ENCODE data around the gene ZNF264. TPM values are rescaled to one million over a fixed set of nuclear protein-coding genes. Genes with fewer than 3 reads are reported as not detected.

ZNF264 gene
- total RNA-seq, 2 experiments from 2014 or later, result 20.7 to 22.4 TPM

- Mint-ChIP-seq H3K27ac (no peak overlapping the region), H3K4me3 (no peak overlapping the region), H3K9me3 (no peaks in the 10 kb centered on the region), H3K36me3 (ENCODE audit: low read depth) (no peaks in the 10 kb centered on the region), H3K4me1 (ENCODE audit: low read depth) (no peaks in the 10 kb centered on the region), H3K27me3 (no peaks in the 10 kb centered on the region)
- ChIA-PET POLR2A (no interaction called here), CTCF (no interaction called here)
- DNase-seq (no peak), ATAC-seq (no peak)
- TF ChIP-seq CTCF (IDR thresholded peaks at IDR 0.05), result no peak
- intact Hi-C loops (cut with micrococcal nuclease), result no loop called here
These were observed 40.4 kb downstream of the ZNF264 start for GRCh38 chr19:57231686-57232085.

GRCh38 chr19:57233207-57233606 is 41.9 kb downstream of the ZNF264 start:
- H3K4me3 Mint-ChIP-seq, result no peak overlapping the region
- TF ChIP-seq CTCF (IDR thresholded peaks at IDR 0.05), result no peak
- H3K27me3 Mint-ChIP-seq, result no peaks in the 10 kb centered on the region
- H3K4me1 Mint-ChIP-seq (ENCODE audit: low read depth), result no peaks in the 10 kb centered on the region
- POLR2A ChIA-PET, result no interaction called here
- H3K9me3 Mint-ChIP-seq, result no peaks in the 10 kb centered on the region
- intact Hi-C loops (cut with micrococcal nuclease), result no loop called here
- no peaks in the 10 kb centered on the region for H3K36me3 Mint-ChIP-seq (ENCODE audit: low read depth)
- ATAC-seq (no peak), DNase-seq (no peak)
- H3K27ac Mint-ChIP-seq, result no peak overlapping the region
- CTCF ChIA-PET, result no interaction called here

DNA sequence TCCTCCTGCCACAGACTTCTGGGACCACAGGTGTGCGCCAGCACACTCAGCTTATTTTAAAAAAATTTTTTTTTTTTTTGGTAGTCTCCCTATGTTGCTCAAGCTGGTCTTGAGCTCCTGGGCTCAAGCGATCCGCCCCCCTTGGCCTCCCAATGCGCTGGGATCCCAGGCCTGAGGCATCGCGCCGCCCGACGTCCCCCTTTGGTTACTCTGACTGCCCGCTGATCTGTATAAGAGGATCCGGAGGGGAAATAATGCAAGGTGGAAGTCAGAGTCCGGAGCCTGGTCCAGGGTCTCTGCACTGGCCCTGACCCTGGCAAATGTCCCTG is 48.6 kb downstream of the ZNF264 start:
- Mint-ChIP-seq H3K9me3 (no peaks in the 10 kb centered on the region), H3K4me3 (peak overlapping the region; percentile 82), H3K36me3 (ENCODE audit: low read depth) (peaks cover 14% of the 10 kb centered on the region), H3K4me1 (ENCODE audit: low read depth) (peaks cover 36% of the 10 kb centered on the region), H3K27me3 (no peaks in the 10 kb centered on the region), H3K27ac (peak overlapping the region; percentile 90)
- intact Hi-C loops (cut with micrococcal nuclease), result loop anchor here (1.0 kb wide), 1 partner anchor 40 kb away; the partner anchor contains the start of gene ZNF460
- no peak for TF ChIP-seq CTCF (IDR thresholded peaks at IDR 0.05)
- CTCF ChIA-PET, result no interaction called here
- no peak for DNase-seq
- no peak for ATAC-seq
- POLR2A ChIA-PET, result interaction anchor here (1.0 to 1.7 kb wide), 2 partner anchors 10 to 39 kb away, joined by 3 to 4 read pairs; no protein-coding TSS in a partner anchor

DNA sequence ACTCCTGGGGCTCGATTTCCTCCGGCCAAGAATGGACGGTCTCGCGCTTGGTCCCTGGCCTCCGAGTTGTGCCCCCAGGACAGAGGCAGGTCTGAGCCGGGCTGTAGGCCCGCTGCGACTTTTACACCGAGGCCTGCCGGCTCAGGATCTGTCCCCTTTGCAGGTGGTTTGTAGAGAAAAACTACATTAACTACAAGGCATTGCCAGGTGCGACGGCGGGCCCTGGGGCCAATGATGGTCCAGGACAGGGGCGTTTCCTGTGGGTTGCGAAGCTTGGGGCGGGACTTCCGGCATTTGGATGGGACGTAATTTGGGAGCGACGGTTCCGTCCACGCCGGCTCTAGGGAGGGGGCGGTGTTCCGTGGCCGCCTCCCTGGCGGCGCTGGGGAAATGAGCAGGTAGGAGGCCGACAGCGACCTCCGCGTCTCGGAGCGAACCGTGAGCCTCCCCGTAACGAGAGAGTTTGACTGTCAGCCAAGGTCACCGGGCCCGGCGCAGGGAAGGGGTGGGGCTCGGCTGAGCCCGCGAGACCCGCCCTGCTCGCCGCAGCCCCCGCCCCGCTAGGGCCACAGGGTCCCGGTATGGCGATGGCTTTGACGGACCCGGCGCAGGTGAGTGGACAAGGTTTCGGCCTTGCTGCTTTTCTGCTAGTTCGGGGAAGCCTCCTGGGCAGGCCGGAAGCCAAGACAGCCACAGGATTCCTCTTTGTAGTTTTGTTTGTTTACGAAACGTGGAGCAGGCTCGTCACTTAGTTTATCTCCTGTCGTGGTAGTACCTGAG is 49.2 kb downstream of the ZNF264 start, which contains the start of gene ZNF805:
TSS of gene ZNF805 (plus strand) at position 322 of the 780 bp plus-strand sequence. CDS start at position 582, 260 bp downstream.
- peak; percentile 95 for ATAC-seq
- H3K27me3 Mint-ChIP-seq, result no peaks in the 10 kb centered on the region
- peaks cover 18% of the 10 kb centered on the region for H3K36me3 Mint-ChIP-seq (ENCODE audit: low read depth)
- peaks cover 36% of the 10 kb centered on the region for H3K4me1 Mint-ChIP-seq (ENCODE audit: low read depth)
- TF ChIP-seq CTCF (IDR thresholded peaks at IDR 0.05), result no peak
- H3K9me3 Mint-ChIP-seq, result no peaks in the 10 kb centered on the region
- H3K27ac Mint-ChIP-seq, result peak within 1 kb of the TSS; percentile 90
- CTCF ChIA-PET, result no interaction called here
- peak; percentile 97 for DNase-seq
- H3K4me3 Mint-ChIP-seq, result peak within 1 kb of the TSS; percentile 82
- intact Hi-C loops (cut with micrococcal nuclease), result loop anchor here (1.0 kb wide), 1 partner anchor 40 kb away; the partner anchor contains the start of gene ZNF460
- POLR2A ChIA-PET, result interaction anchor here (0.9 to 1.7 kb wide), 4 partner anchors 10 to 43 kb away, joined by 3 to 5 read pairs (median 4); no protein-coding TSS in a partner anchor

DNA sequence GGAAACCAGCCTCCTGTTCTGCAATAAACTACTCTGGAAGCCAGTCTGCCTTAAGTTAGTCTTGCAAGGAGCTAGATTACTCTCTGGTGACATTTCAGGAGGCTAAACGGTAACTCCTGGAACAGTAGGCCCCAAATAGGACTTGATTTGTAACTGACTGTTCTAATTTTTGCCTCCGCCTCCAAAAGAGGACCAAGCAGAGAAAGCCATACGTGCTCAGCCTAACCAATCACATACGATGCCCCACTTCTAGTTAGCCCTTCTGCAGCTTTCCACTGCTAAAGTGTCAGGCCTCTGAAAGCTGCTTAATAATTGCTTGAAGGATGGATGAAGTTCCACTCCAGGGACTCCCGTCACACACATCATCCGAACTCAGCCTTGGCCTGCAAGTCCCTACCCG is 49.9 kb downstream of the ZNF264 start:
- Mint-ChIP-seq H3K4me3 (peak overlapping the region; percentile 82), H3K27me3 (no peaks in the 10 kb centered on the region), H3K27ac (peak overlapping the region; percentile 90), H3K4me1 (ENCODE audit: low read depth) (peaks cover 36% of the 10 kb centered on the region), H3K36me3 (ENCODE audit: low read depth) (peaks cover 23% of the 10 kb centered on the region), H3K9me3 (no peaks in the 10 kb centered on the region)
- DNase-seq, result peak; percentile 6
- intact Hi-C loops (cut with micrococcal nuclease), result no loop called here
- TF ChIP-seq CTCF (IDR thresholded peaks at IDR 0.05), result no peak
- POLR2A ChIA-PET, result interaction anchor here (0.9 to 1.7 kb wide), 3 partner anchors 30 to 42 kb away, joined by 3 to 5 read pairs (median 4); no protein-coding TSS in a partner anchor
- CTCF ChIA-PET, result no interaction called here
- ATAC-seq, result no peak
